H1 (cell line): ENCODE results near the gene SCNM1. TPM values are rescaled to one million over a fixed set of nuclear protein-coding genes. Genes with fewer than 3 reads are reported as not detected.

ENCODE experiments used
- BRCA1 ChIP-seq: IDR thresholded peaks from 2 replicates; pipeline ENCODE4 v1.6.1; 2012; ENCODE audit warnings: low read depth, low read length, improper control_type of control experiment
- CBX5 ChIP-seq: fragments of 300-800, 300-1000 bp; sonication (generic); IDR thresholded peaks from 2 replicates; pipeline ENCODE4 v1.7.1; 2016; ENCODE audit warnings: antibody characterized with exemption, low read length, low read depth
- CBX8 ChIP-seq: fragments of 300-800, 300-1000 bp; sonication (generic); IDR thresholded peaks from 2 replicates; pipeline ENCODE4 v1.7.1; 2016; ENCODE audit warnings: low read depth, low read length, borderline replicate concordance
- CREB1 ChIP-seq: IDR thresholded peaks from 2 replicates; pipeline ENCODE4 v1.6.1; 2012; ENCODE audit warnings: inconsistent platforms
- EZH2 ChIP-seq: fragments of 200-600 bp; sonication (generic); IDR thresholded peaks from 2 replicates; pipeline ENCODE4 v1.7.1; 2012; ENCODE audit warnings: low read depth, mild to moderate bottlenecking, moderate library complexity, low read length, inconsistent platforms; ENCODE audit not compliant: severe bottlenecking
- GTF2F1 ChIP-seq: IDR thresholded peaks from 2 replicates; pipeline ENCODE4 v1.6.1; 2012; ENCODE audit warnings: low read depth, low read length, improper control_type of control experiment, borderline replicate concordance
- HDAC6 ChIP-seq: IDR thresholded peaks from one replicate; pipeline ENCODE4 v1.7.1; 2012; ENCODE audit warnings: low read depth, mild to moderate bottlenecking, inconsistent platforms, low read length, moderate library complexity
- POLR2A ChIP-seq, 2 experiments: IDR thresholded peaks; 1 replicate in 1 of 2; 2 replicates in 1 of 2; pipeline ENCODE4 v1.6.1; 2011; ENCODE audit warnings: low read depth in 2 of 2, low read length in 2 of 2, mild to moderate bottlenecking in 2 of 2; ENCODE audit errors: control extremely low read depth in 1 of 2
- RAD21 ChIP-seq, 2 experiments: IDR thresholded peaks in 1 of 2; conservative IDR thresholded peaks in 1 of 2; 2 replicates each; pipeline ENCODE4 v1.6.1; 2011; ENCODE audit warnings: low read depth in 2 of 2, low read length in 2 of 2, improper control_type of control experiment in 1 of 2, inconsistent platforms in 1 of 2, mild to moderate bottlenecking in 1 of 2, moderate library complexity in 1 of 2
- RBBP5 ChIP-seq: IDR thresholded peaks from 2 replicates; pipeline ENCODE4 v1.7.1; 2012; ENCODE audit warnings: low read depth, mild to moderate bottlenecking, inconsistent platforms, low read length, moderate library complexity, borderline replicate concordance
- RFX5 ChIP-seq: IDR thresholded peaks from 2 replicates; pipeline ENCODE4 v1.6.1; 2011; ENCODE audit warnings: low read depth, low read length, improper control_type of control experiment, borderline replicate concordance
- SIRT6 ChIP-seq: IDR thresholded peaks from one replicate; pipeline ENCODE4 v1.7.1; 2012; ENCODE audit warnings: low read length, inconsistent platforms
- TAF1 ChIP-seq: IDR thresholded peaks from 2 replicates; pipeline ENCODE4 v1.6.1; 2011; ENCODE audit warnings: mild to moderate bottlenecking, low read depth, low read length
- ZNF274 ChIP-seq: IDR thresholded peaks from 2 replicates; pipeline ENCODE4 v1.7.0; 2012; ENCODE audit warnings: low read length, borderline replicate concordance; ENCODE audit errors: extremely low read depth
- polyA plus RNA-seq, 7 experiments: library from polyadenylated mRNA; depleted of rRNA in 3 of 7; stranded (reverse) in 5 of 7; unstranded in 2 of 7; fragments of >200 nt in 5 of 7; fragments of 200-250 nt in 2 of 7; gene quantifications; 1 replicate in 5 of 7; 2 replicates in 1 of 7; 4 replicates in 1 of 7; pipeline versions ENCODE4 v1.2.1 to v1.2.3, GENCODE V29; 2011 to 2013; ENCODE audit warnings: missing spikeins in 2 of 7, mixed read lengths in 2 of 7
- total RNA-seq: library from RNA; stranded (reverse); fragmentation: NEBNext Ultra II Directional; extraction: Animal tissue kit (Norgen Biotek cat#: 25700); gene quantifications from 2 replicates; pipeline ENCODE4 v1.2.1, GENCODE V29; 2021
- TF ChIP-seq, protein P1 (sequence below): IDR thresholded peaks from 2 replicates; pipeline ENCODE4 v1.6.1; 2011; ENCODE audit warnings: low read length, improper control_type of control experiment
- TF ChIP-seq, protein P2 (sequence below): IDR thresholded peaks from 2 replicates; pipeline ENCODE4 v1.6.1; 2012; ENCODE audit warnings: inconsistent platforms

SCNM1 gene
- total and polyA plus RNA-seq, 2 of the 8 experiments (the other 6 are each of a cell fraction or from before 2014, with no cell fraction given): 13.6 to 46.2 TPM

DNA sequence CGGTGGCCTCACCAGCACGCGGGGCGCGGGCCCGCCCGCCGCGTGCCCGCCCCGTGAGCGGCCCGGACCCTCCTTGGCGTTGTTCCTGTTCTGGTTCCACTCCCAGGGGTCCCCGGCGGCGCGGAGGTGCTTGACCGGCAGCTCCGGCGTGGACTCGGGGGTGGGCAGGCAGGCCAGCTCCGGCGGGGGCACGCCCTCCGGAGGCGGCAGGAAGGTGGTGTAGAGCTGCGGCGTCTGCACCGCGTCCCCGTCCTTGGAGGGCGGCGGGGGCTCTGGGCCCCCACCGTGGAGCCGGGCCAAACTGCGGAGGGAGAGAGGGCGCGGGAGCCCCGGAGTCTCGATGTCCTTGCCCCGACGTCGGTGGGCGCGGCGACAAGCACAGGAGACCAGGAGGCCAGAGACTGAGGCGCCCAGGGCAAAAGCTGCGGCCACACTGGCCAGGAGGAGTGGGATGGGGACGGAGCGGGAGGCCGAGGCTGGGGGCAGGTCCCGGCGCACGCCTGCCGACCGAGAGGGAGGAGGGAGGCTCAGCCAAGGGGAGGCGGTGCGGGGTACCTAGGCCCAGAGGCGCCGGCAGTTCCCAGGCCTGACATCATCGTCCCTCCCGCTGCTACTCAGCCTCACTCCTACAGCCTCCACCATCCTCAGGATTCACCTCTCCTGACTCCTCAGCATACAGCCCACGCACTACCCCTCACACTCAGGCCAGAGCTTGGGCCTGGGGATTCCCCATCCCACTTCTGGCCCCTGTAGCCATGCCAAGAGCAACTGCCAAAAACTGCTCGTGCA lies 32.7 kb upstream of the SCNM1 start (continued):
- TF ChIP-seq, protein P1, sequence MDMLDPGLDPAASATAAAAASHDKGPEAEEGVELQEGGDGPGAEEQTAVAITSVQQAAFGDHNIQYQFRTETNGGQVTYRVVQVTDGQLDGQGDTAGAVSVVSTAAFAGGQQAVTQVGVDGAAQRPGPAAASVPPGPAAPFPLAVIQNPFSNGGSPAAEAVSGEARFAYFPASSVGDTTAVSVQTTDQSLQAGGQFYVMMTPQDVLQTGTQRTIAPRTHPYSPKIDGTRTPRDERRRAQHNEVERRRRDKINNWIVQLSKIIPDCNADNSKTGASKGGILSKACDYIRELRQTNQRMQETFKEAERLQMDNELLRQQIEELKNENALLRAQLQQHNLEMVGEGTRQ: no peak
- TF ChIP-seq, protein P2, sequence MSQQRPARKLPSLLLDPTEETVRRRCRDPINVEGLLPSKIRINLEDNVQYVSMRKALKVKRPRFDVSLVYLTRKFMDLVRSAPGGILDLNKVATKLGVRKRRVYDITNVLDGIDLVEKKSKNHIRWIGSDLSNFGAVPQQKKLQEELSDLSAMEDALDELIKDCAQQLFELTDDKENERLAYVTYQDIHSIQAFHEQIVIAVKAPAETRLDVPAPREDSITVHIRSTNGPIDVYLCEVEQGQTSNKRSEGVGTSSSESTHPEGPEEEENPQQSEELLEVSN: peak; percentile 44; the same call in 1 of the 2 replicates
- TF ChIP-seq ZNF274 (no peak), BRCA1 (no peak), CREB1 (no peak), RAD21 (IDR thresholded peaks at IDR 0.05 in 1 of 2, conservative IDR thresholded peaks at IDR 0.05 in 1 of 2; ENCODE audit: low read depth in 2 of 2, low read length in 2 of 2) (0 out of 4 replicates have a peak, but pooled peaks of 1 of the 2 experiments have one; percentile 3), RFX5 (no peak), CBX8 (no peak), GTF2F1 (no peak), HDAC6 (no peak), POLR2A (IDR thresholded peaks at IDR 0.05; ENCODE audit: control extremely low read depth in 1 of 2, low read depth in 2 of 2, low read length in 2 of 2) (no peak), RBBP5 (peak; percentile 45; the same call in 1 of the 2 replicates), CBX5 (no peak), SIRT6 (no peak), EZH2 (no peak), TAF1 (no peak)
- TF ChIP-seq, all 59 proteins: peak for 10
